ENCODE measurements around the gene SHB. TPM values are rescaled to one million over a fixed set of nuclear protein-coding genes. Genes with fewer than 3 reads are reported as not detected.
A peak's percentile ranks its signal among the peaks of the same experiment; 100 is the strongest.

SHB gene
- polyA plus RNA-seq, 1 donor, result 9.1 TPM

- no peak for DNase-seq
Measured at GRCh38 chr9:37986771-37987258, 82.2 kb downstream of the SHB start.

- no peak for DNase-seq
Measured at GRCh38 chr9:37986001-37986400, 83.0 kb downstream of the SHB start.

- no peak for DNase-seq
Measured at GRCh38 chr9:37984672-37985611, 84.1 kb downstream of the SHB start.

- DNase-seq, result no peak
Measured at GRCh38 chr9:37984278-37984671, 84.8 kb downstream of the SHB start.

- DNase-seq, result no peak
Measured at GRCh38 chr9:37983381-37984067, 85.5 kb downstream of the SHB start.

- no peak for DNase-seq
Measured at GRCh38 chr9:37979844-37980243, 89.2 kb downstream of the SHB start.

GRCh38 chr9:37978983-37979382, 90.0 kb downstream of the SHB start:
- DNase-seq, result no peak

GRCh38 chr9:37978481-37978864, 90.6 kb downstream of the SHB start:
- DNase-seq, result no peak

- no peak for DNase-seq
Measured at GRCh38 chr9:37977851-37978480, 91.1 kb downstream of the SHB start.

GRCh38 chr9:37976714-37977477, 92.1 kb downstream of the SHB start:
- DNase-seq, result peak; percentile 74

- no peak for DNase-seq
Measured at GRCh38 chr9:37975639-37976038, 93.4 kb downstream of the SHB start.

GRCh38 chr9:37974506-37975173, 94.4 kb downstream of the SHB start:
- no peak for DNase-seq

GRCh38 chr9:37972351-37972848, 96.6 kb downstream of the SHB start:
- no peak for DNase-seq

- no peak for DNase-seq
Measured at GRCh38 chr9:37971691-37972090, 97.3 kb downstream of the SHB start.

GRCh38 chr9:37971108-37971459, 97.9 kb downstream of the SHB start:
- DNase-seq, result no peak

- no peak for DNase-seq
Measured at GRCh38 chr9:37970301-37971107, 98.5 kb downstream of the SHB start.

GRCh38 chr9:37969558-37970300, 99.3 kb downstream of the SHB start:
- no peak for DNase-seq

GRCh38 chr9:37969130-37969529, 99.9 kb downstream of the SHB start:
- no peak for DNase-seq

- no peak for DNase-seq
Measured at GRCh38 chr9:37968228-37968701, 100.8 kb downstream of the SHB start.

GRCh38 chr9:37967761-37968080, 101.3 kb downstream of the SHB start:
- DNase-seq, result no peak
